ENCODE results near the gene ARAP2.

ARAP2 gene

DNA sequence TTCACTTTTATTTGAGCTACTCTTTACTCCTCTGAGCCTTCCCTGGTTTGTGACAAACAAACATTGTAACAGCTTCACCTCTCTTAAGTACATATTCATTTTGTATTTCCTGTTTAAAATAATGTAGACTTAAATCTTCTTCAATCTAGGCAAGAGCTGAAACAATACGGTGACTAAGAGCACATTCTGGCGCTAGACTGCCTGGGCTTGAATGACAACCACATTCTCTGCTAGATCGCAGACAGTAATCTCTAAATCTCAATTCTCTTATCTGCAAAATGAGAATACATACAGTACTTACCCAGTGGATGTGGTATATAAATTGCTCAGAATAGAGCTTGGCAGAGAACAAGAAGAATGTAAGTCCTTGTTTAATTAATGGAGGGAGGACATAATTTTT, 144.8 kb downstream of the ARAP2 start:
- no peak for DNase-seq

DNA sequence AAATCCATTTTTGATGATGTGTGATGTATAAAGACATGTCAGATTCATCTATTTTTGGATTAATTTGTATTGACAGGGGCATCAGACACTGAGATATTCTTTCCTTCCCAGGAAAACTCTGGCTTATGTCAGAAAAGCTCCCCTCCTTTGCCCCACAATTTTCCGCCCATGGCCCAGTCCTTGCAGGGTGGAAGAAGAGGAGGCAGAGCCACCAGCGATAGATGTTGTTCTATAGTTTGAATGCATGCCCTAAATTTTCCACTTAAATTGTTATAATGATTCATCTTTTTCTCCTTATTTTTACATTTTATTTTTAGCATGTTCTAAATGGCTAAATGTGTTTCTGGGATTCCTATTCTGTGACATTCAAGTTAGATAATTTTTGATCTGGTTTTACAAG, 149.3 kb downstream of the ARAP2 start:
- no peak for DNase-seq

DNA sequence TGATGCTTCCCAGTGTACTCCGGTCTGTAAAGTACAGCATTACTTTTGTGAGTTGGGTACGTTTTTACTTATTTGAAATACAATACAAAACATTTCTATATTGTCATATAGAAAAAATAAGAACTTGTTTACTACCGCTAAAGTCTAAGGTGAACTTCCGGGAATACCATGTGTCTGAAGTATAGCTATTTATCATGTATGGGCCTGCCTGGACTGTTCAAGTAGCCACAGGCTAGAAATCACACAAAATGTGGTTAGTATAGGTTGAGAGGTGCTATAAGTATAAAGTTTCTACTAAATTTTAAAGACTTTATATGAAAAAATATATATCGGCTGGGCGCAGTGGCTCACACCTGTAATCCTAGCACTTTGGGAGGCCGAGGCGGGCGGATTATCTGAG, 152.3 kb downstream of the ARAP2 start:
- DNase-seq, result no peak

DNA sequence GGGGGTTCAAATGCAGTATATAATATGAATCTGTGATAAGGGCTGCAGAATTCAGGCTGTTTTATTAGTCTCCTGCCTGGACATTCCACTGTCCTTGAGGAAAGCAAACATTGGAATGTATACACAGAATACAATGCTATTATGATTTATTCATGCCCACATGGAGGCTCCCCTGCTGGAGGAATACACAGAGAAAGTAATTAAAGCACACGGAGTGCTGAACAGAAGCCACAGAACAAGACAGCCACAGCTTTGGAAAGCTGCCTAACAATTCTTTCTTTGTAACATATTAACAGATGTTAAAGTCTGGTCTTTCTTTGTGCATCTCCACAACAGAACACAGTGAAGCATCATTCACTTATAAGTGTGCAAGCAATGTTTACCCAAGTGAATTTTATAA, 155.8 kb downstream of the ARAP2 start:
- no peak for DNase-seq

DNA sequence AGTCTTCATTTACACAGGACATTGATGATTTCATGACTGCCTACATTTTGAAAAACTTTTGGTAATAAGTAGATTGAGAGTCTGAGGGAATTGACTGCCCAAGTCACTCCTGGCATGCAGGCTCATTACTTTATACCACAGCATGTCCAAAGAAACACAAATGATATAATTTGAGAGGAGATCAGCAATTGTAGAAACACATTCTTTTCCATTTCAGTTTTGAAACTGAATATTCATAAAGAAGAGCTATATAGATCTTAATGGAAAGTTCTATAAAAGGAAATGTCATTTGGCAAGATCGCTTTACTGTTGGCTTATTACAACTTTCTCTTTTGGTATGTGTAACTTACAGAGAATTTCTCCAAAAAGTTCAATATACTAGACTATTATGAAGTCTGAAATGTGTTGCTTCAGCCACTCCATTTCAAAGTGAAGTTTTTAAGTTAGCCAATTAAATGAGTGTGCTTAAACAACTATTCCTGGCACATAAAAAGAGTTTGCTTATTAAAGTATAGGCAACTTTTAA, 158.0 kb downstream of the ARAP2 start:
- DNase-seq, result no peak

DNA sequence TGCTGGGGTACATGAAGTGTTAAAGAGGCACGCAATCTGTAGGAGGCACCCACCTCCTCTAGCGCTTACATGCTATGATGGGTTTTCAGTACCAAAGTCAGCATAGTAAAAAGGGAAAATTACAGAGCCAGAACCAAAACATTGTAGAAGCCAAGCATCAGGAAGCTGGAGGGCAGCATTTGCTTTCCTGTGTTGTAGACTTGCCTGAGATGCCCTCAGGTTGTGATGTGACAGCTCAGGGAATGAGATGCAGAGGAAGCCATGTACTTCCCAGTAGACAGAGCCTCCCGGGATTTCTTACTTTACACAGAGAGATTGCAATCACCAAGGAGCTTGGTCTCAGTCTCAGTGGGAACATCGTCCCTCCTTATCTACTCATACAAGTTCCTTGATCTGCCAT, 161.5 kb downstream of the ARAP2 start:
- DNase-seq, result no peak

DNA sequence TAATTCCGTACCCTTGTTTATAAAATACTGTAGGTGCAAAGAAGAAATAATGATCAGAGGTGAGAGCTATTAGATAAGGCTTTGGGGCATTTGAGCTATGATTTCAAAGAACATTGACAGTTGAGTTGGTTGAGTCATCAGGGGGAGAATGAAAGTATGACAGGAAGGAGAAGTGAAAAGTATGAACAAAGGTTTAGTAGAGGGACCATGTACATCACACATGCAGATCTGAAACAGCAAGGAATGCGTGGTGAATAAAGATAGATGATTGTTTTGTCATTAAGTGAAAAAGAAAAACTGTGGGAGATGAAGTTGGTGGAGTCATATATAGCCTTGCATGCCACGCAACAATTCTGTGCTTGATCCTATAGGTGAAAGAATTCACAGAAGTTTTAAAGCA, 163.1 kb downstream of the ARAP2 start:
- no peak for DNase-seq

DNA sequence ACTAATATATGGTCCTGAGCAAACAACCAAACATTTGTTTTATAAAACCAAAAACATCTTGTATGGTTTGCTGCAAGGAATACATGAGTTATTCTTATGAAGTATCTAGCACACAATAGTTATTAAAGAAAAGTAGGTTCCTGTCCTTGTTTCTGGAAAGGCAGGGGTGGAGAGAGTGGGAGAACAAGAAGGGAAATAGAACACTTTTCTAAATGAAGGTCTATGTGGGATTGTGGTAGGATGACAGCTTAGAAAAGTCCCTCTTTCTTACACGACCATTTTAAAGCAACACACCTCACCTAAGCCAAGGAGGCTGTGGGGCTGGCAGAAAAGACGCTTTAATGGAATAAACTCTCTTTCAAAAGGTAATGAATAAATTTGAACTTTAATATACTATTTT, 164.6 kb downstream of the ARAP2 start:
- DNase-seq, result no peak

DNA sequence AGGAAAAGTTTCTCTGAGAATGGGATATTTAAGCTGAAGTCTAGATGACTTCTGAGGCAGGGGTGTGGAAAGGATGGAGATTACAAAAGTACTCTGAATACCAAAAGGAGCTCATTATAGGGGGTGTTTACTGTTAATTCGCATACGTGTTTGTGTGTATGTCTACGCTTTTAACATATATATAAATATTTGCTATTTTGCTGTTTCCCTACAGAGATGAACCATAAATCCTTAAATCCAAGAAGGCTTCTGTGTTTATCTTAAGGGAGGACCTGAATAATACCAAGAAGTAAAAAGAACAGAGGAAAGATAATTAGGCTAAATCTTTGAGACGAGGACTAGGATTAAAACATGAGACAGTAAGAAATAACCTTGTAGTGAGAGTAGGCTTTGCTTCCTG, 166.0 kb downstream of the ARAP2 start:
- DNase-seq, result no peak

DNA sequence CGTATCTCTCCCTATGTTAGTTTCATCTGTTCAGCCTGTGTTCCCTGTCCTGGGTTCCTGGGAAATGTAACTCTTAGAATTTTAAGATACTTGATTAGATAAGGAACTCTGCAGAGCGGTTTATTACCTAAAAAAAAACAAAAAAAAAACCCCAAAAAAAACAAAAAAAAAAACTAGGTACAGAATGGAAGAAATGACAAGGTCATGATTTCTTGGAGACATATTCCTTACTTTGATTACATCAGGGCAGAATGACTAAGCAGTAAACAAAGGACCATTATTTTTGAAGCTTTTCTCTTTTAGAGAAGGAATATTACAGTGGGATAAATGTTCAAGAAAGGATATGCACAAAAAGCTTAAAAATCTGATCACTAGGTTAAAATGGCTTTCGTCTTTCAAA, 171.8 kb downstream of the ARAP2 start:
- DNase-seq, result no peak

DNA sequence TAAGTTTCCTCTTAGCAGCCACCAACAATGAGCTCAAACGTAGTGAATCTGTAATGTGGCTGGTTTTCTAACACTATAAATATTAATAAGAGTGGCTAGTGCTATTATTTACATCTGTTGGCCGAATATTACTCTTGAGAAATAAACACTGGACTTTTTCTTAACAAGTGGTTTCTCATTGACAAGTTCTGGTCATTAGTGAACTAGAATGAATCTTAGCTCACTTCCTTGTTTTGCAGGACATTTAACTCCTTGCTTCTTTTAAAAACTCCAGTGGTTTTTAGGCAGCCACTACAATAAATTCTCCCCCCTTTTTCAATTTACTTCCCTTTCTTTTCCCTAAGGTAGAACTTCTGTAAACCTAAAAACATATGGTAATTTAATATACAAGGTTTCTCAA, 177.2 kb downstream of the ARAP2 start:
- DNase-seq, result no peak

DNA sequence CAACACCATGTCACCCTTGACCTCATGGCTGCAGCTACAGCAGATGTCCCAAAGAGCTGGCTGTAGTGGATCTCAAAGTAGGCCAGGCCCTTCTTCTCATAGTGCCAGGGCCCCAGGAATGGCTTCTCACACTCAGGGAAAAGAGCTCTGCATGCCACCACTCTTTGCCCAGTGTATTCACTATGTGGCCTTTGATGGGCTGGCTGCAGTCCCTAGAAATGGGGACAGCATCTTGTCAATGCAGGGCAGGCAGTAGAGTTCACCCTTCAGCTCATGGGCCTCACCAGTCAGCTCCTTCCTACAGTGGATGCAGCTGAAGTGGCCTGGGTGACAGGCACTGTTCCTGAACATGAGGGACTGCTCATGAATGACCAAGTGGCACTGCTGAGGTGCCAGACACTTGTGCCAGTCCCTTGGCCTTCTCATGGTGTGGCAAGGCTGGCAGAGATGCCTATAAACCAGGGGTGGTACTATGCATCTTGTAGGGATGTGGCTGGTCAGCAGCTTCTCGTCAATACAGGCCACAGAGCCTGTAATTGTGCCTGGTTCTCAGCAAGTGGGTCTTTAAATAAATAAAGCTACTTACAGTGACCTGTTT, 178.9 kb downstream of the ARAP2 start:
- no peak for DNase-seq

DNA sequence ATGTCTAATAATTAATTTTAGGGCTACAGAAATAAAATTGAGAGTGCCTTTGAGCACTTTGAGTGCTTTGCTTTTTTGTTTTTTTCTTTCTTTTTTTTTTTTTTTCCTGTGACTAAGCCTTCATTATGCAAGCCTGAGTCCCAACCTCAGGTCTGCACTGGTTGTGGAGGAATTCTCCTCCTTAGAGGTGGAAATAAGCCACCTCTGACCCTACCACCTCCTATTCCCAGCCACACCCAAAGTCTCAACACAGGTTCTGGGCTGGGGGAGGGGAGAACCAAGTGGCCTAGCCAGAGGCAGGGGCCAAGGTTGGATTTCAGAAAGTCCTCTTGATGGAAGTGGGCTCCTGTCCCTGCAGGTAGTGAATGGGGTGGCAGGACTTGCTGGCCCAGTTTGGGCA, 180.2 kb downstream of the ARAP2 start:
- DNase-seq, result no peak

DNA sequence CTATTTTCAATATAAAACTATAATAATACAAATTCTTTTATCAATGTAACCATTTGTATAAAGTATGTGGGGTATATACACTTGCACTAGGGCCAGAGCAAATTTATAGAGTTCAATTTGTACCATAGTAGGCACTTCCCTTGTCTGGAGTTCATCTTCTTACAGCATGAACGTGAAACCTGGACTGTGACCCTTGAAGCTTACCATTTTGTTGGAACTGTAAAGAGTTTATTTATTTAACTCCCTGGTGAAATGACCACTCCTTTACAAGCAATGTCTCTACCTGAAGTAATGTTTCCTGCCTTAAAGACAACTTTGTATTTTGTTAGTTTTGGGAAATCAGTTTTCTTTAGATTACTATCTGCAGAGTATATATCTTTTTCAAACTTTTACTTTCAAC, 188.2 kb downstream of the ARAP2 start:
- DNase-seq, result no peak

DNA sequence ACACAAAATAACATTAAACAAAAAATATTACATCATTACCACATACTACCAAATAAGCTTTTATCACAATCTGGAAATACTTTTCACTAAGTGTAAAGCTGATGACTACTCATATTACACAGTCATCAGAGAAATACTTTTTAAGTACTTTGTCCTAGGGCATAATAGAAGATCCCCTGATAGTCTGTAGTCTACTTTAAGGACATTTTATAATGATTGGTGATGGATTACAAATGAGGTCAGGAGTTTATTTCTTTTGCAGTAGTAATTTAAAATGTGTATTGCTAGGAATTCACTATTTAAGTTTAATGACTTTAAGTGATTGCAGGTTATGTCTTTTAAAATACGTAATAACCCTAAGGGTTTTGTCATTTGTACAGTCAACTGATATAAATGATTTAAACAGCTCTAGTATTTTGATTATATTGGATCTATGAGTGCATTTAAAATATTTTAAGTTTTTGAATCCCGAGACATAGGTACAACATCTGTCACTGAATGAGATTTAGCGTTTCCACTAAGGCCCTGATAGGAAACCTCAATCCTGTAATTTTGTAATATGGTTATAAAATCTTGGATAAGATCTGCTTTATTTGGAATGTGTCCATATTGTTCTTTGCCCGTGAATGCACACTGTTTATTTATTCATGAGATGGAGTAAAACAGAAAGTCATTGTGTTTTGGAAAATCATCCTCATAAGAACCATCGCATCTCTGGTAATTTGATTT, 189.5 kb downstream of the ARAP2 start:
- DNase-seq, result no peak

DNA sequence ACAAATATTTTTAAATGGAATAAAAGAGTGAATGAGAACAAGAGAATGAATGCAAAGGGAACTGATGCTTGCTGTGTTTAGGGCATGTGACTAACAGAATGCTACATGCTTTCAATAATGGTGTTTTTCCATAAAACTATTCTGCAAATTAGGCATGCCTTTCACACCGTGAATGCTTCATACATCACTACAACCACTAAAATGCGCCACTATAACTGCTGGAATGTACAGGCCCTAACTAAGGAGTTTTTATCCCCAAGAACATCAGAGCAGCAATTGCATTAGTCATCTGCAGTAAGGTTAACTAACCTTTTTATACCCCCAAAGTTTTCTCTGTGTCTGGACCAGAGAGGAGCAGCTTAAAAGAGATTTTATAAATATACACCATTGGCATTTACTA, 190.4 kb downstream of the ARAP2 start:
- no peak for DNase-seq

DNA sequence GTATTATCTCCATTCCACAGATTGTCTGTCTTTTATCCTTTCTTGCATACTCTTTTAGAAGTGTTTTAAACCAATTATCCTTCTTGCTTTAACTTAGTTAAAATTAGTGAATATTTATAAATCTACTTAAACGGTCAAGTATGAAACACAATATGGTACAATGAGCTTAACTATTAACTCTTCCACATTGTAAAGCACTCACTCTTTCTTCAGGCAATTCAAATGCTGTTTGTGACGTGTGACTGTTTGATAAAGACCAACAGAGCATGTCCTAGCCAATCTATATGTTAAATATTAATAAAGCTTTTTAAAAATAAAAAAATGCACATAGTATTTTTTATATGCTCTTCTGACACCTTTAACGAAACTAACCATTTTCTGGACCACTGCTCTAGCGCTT, 192.7 kb downstream of the ARAP2 start:
- no peak for DNase-seq

DNA sequence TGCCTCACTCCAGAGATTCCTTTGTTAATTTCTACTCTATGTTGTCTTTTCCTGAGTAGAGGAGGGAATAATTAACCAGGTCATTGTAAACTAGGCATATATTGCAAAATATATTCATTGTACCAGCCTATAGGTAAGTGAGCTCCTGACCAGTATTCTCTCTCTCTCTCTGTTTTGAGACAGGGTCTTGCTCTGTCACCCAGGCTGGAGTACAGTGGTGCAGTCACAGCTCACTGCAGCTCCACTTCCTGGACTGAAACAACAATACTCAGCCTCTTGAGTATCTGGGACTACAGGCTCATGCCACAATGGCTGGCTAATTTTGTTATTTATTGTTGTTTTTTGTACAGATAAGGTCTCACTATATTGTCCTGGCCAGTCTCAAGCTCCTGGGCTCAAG, 198.3 kb downstream of the ARAP2 start:
- no peak for DNase-seq

DNA sequence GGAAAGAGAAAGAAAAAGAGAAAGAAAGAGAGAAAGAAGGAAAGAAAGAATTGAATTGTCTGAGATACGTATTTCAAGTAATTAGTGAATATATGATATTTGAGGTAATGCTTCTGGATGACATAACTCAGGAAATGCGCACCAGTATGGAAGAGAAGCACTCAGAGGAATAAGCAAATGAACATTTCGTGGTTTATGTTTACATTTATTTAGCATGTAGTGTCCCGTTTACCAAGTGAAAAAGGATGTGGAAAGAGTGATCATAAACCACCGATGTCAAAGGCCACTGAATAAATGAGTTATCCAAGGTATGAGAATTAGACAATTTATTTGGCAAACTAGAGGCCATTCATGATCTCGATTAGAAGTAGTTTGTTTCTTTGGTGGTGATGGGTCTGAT, 200.4 kb downstream of the ARAP2 start:
- no peak for DNase-seq

DNA sequence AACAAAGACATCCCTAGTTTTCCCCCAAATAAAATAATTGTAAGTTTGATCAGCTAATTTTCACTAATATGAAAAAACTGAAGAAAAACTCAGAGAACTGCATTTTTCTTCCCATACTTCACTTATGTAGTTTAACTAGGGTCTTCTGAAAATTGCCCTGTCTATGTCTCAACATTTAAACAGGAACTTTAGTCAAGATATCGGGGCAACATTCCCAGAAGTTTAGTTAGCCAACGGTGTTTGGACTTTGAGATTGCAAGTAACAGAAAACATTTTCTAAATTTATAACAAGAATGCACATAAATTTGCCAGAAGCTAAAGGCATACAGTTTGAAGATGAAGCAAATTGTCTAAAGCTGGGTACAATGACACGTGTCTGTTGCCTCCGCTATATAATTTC, 201.1 kb downstream of the ARAP2 start:
- DNase-seq, result no peak

DNA sequence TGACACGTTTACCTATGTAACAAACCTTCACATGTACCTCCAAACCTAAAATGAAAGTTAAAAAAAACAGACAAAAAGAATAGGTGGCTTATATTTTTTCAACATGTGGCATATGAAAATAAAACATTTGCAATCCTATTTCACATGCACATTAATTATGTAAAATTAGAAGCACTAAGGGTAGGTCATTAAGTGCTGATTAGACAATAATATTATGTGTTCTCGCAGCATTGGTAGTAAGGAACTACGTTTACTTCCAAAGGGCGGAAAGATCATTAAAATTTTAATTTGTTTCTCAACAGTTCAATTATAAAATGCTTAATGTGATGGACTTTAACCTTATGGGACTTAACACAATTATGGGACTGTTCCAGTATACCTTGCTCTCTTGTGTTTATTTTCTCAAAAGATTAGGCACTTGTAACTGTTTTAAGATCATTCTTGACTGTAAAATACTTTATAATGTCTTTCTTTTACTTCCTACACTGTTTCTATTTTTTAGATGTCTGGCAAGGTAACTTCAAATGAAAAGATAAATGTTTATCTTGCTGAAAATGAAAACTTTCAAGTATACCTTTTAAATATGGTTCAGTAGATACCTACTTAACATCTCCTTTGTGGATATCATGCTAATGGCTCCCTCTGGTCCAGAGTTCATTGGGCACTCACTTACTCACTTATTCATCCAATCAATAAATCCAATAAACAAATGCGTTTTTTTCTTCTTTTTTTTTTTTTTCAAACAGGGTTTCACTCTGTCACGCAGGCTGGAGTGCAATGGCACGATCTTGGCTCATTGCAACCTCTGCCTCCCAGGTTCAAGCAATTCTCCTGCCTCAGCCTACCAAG, 202.0 kb downstream of the ARAP2 start:
- DNase-seq, result no peak

DNA sequence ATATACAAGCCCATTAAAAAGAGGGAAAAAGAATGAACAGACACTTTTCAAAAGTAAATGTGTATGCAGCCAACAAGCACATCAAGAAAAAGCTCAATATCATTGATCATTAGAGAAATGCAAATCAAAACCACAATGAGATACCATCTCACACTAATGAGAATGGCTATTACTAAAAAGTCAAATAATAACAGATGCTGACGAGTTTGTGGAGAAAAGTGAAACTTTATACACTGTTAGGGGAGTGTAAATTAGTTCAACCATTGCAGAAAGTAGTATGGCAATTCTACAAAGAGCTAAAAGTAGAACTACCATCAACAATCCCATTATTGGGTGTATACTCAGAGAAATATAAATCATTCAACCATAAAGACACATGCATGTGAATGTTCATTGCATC, 203.0 kb downstream of the ARAP2 start:
- DNase-seq, result no peak

DNA sequence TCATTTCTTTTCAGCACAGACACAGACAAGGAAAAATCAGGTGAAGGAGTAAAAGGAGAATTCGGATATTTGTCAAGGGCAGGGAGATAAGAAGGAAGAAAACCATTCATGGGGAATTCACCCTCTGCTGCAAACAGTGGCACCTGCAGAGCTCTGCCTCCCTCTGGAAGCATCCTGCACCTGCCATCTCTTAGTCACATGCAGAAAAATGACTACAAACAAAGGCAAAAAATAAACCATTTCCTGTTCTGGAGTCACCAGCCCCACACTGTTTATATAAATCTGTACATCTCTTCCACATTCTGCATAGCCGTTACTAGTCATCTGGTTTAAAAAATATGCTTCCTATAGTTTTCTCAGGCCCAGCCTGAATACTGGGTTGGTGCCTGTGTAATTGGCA, 205.3 kb downstream of the ARAP2 start:
- DNase-seq, result no peak

DNA sequence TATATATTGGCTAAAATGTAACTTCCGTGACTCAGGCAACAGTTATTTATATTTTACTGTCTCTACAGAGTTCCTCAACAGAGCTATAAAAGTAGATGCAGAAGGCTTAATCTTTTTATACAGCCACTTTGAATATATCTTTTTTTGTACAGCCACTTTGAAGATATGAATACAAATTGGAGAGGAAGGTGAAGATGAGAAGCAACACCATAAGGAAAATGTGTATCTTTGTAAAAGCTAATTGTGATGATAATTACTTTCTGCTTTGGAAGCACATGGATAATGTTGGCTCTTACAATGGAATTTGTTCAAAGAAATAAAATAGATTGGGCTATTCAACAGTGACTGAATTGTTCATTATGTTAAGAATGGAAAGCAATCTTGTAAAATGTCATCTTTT, 205.8 kb downstream of the ARAP2 start:
- DNase-seq, result no peak

All from NCI-H2227 treated with DMSO at 0.1 percent for 48 hours (cell line).